Mucosa of stomach (tissue), 1 donor: ENCODE results near the gene C17orf100.

Source experiments
- H3K27me3 ChIP-seq: one replicate; pipeline ENCODE4 v1.7.0; 2013; ENCODE audit warnings: mild to moderate bottlenecking, low read length; ENCODE audit not compliant: control insufficient read depth, insufficient read depth
- H3K36me3 ChIP-seq: one replicate; pipeline ENCODE4 v1.7.0; 2013; ENCODE audit warnings: low read length; ENCODE audit not compliant: control insufficient read depth, insufficient read depth
- H3K4me1 ChIP-seq: one replicate; pipeline ENCODE4 v1.7.0; 2013; ENCODE audit warnings: mild to moderate bottlenecking, low read length; ENCODE audit not compliant: control insufficient read depth, insufficient read depth
- H3K4me3 ChIP-seq: one replicate; pipeline ENCODE4 v1.7.0; 2013; ENCODE audit warnings: low read length
- H3K9ac ChIP-seq: one replicate; pipeline ENCODE4 v1.7.0; 2013; ENCODE audit warnings: mild to moderate bottlenecking, low read length, moderate library complexity
- H3K9me3 ChIP-seq: one replicate; pipeline ENCODE4 v1.7.0; 2013; ENCODE audit warnings: mild to moderate bottlenecking, low read length, moderate library complexity; ENCODE audit not compliant: control insufficient read depth
- donor health status: Pancreatic carcinoma.

Gene C17orf100

GRCh38 chr17:6651354-6651918 is at the start of gene C17orf100, which contains the start of gene MED31:
TSS of gene C17orf100 (plus strand) at chr17:6651762. CDS start at chr17:6651914, 152 bp downstream.
TSS of gene MED31 (minus strand) at chr17:6651605. CDS start at chr17:6651528, 77 bp downstream.
- Histone ChIP-seq H3K4me1 (peaks cover 40% of the 10 kb centered on the region), H3K27me3 (peaks cover 18% of the 10 kb centered on the region), H3K9ac (peak within 1 kb of the TSS; percentile 87), H3K4me3 (peak within 1 kb of the TSS; percentile 96), H3K36me3 (no peaks in the 10 kb centered on the region), H3K9me3 (no peaks in the 10 kb centered on the region)

- Histone ChIP-seq H3K9me3 (no peaks in the 10 kb centered on the region), H3K4me3 (no peak overlapping the region), H3K27me3 (no peaks in the 10 kb centered on the region), H3K4me1 (peaks cover 23% of the 10 kb centered on the region), H3K36me3 (no peaks in the 10 kb centered on the region), H3K9ac (no peak overlapping the region)
Measured at GRCh38 chr17:6602141-6602540, 49.4 kb upstream of the C17orf100 start.

DNA sequence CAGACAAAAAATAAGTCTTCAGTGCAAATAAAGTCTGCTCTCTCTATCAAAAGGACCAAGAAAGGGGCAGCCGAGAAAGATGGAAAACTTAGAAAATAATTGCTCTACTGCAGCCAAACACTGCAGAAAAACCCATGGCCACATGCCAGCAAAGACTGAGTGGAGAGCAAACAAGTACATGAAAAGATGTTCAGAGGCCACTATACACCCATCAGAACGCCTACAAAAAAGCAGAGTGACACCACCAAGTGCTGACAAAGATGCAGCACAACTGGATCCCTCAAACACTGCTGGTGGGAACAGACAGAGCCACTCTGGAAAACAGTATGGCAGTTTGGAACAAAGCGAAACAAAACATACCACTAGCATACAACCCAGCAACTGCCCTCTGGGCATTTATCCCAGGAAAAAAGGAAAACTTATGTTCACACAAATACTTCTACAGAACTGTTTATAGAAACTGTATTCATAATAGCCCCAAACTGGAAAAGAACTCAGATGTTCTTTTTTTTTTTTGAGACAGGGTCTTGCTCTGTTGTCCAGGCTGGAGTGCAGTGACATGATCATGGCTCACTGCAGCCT is 47.7 kb upstream of the C17orf100 start:
- Histone ChIP-seq H3K27me3 (no peaks in the 10 kb centered on the region), H3K4me3 (no peak overlapping the region), H3K36me3 (peaks cover 6% of the 10 kb centered on the region), H3K9ac (no peak overlapping the region), H3K9me3 (no peaks in the 10 kb centered on the region), H3K4me1 (peaks cover 11% of the 10 kb centered on the region)

- peaks cover under 1% of the 10 kb centered on the region for H3K4me1 ChIP-seq
- no peaks in the 10 kb centered on the region for H3K27me3 ChIP-seq
- peaks cover 6% of the 10 kb centered on the region for H3K36me3 ChIP-seq
- H3K4me3 ChIP-seq: no peak overlapping the region
- no peaks in the 10 kb centered on the region for H3K9me3 ChIP-seq
- no peak overlapping the region for H3K9ac ChIP-seq
Measured at GRCh38 chr17:6605142-6605541, 46.4 kb upstream of the C17orf100 start.

GRCh38 chr17:6608321-6608720 is 43.2 kb upstream of the C17orf100 start:
- Histone ChIP-seq H3K4me3 (no peak overlapping the region), H3K9ac (no peak overlapping the region), H3K9me3 (no peaks in the 10 kb centered on the region), H3K4me1 (no peaks in the 10 kb centered on the region), H3K36me3 (peaks cover 6% of the 10 kb centered on the region), H3K27me3 (no peaks in the 10 kb centered on the region)

DNA sequence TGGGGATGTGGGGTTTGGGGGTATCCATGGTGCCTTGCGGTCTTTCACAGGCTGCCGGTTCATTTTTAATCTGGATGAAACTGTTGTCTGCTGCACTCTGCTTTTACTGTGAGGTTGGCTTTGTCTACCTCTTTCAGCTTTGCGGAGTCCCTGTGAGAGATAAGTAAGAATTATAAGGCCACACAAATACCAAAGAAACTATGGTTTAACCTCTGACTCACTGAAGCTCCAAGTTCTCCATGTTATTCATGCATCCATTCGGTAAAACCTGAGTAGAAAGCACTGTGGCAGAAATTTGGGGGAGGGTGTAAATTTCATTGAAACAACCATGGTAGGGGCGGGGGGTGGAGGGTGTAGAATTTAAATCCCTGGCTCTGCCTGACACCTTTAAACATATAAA is 41.6 kb upstream of the C17orf100 start:
- H3K36me3 ChIP-seq: peaks cover 6% of the 10 kb centered on the region
- H3K9ac ChIP-seq: no peak overlapping the region
- H3K4me3 ChIP-seq: no peak overlapping the region
- H3K27me3 ChIP-seq: no peaks in the 10 kb centered on the region
- no peaks in the 10 kb centered on the region for H3K9me3 ChIP-seq
- H3K4me1 ChIP-seq: no peaks in the 10 kb centered on the region

DNA sequence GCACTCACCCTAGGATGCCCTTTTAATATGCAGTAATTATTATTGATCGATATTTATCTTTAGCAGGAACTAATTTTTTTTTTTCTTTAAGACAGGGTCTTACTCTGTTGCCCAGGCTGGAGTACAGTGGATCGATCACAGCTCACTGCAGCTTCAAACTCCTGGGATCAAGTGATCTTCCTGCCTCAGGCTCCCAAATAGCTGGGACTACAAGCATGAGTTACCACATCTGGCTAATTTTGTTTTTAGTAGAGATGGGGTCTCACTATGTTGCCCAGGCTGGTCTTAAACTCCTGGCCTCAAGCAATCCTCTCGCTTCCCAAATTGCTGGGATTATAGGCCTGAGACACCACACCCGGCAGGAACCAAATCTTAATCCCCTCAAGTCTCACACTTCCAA is 40.3 kb upstream of the C17orf100 start:
- H3K9ac ChIP-seq: no peak overlapping the region
- no peaks in the 10 kb centered on the region for H3K4me1 ChIP-seq
- H3K9me3 ChIP-seq: no peaks in the 10 kb centered on the region
- peaks cover 6% of the 10 kb centered on the region for H3K36me3 ChIP-seq
- H3K4me3 ChIP-seq: no peak overlapping the region
- no peaks in the 10 kb centered on the region for H3K27me3 ChIP-seq

DNA sequence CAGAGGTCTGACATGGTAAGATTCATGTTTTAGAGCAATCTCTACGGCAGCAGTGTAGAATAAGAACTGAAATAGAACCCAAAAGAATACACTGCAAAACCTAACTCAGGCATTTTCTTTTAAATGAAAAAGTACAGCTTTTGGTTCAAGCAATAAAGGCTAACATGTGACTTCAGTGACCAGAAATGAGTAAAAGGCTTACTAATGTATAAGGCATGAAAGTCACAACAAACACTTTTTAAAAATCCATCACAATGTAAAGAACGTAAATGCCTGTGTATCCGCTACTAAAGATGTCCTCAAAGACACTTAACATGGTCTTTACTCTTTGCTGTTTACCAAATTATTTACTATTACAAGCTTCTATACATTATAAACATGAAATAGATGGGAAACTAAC is 27.6 kb upstream of the C17orf100 start:
- Histone ChIP-seq H3K27me3 (no peaks in the 10 kb centered on the region), H3K9ac (no peak overlapping the region), H3K4me1 (no peaks in the 10 kb centered on the region), H3K4me3 (no peak overlapping the region), H3K36me3 (peaks cover 5% of the 10 kb centered on the region), H3K9me3 (no peaks in the 10 kb centered on the region)

DNA sequence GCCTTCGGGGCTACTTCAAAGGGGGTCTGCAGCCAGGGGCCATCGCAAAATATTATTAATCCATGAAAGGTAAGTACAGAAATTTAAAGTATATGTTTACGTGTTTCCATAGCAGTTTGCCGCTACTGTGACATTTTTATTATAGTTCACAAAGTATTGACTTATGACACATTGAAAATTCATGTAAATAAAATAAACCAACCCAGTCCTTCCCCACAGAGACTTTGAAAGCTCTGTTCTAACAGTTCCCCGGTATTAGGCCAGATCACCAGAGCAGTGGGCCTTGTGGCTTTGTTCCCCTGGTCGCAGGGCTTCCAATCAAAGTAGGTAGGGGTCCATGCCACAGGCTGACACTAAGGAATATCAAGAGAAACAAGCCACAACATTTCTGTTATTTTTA is 24.9 kb upstream of the C17orf100 start:
- H3K4me3 ChIP-seq: no peak overlapping the region
- no peaks in the 10 kb centered on the region for H3K27me3 ChIP-seq
- no peaks in the 10 kb centered on the region for H3K4me1 ChIP-seq
- H3K36me3 ChIP-seq: peaks cover 5% of the 10 kb centered on the region
- no peaks in the 10 kb centered on the region for H3K9me3 ChIP-seq
- no peak overlapping the region for H3K9ac ChIP-seq

GRCh38 chr17:6627019-6627418 is 24.5 kb upstream of the C17orf100 start:
- no peak overlapping the region for H3K9ac ChIP-seq
- H3K9me3 ChIP-seq: no peaks in the 10 kb centered on the region
- H3K4me1 ChIP-seq: no peaks in the 10 kb centered on the region
- H3K4me3 ChIP-seq: no peak overlapping the region
- H3K36me3 ChIP-seq: peaks cover 5% of the 10 kb centered on the region
- no peaks in the 10 kb centered on the region for H3K27me3 ChIP-seq

- Histone ChIP-seq H3K9me3 (no peaks in the 10 kb centered on the region), H3K27me3 (no peaks in the 10 kb centered on the region), H3K9ac (no peak overlapping the region), H3K4me1 (no peaks in the 10 kb centered on the region), H3K36me3 (peaks cover 5% of the 10 kb centered on the region), H3K4me3 (no peak overlapping the region)
Measured at GRCh38 chr17:6630390-6630789, 21.2 kb upstream of the C17orf100 start.

DNA sequence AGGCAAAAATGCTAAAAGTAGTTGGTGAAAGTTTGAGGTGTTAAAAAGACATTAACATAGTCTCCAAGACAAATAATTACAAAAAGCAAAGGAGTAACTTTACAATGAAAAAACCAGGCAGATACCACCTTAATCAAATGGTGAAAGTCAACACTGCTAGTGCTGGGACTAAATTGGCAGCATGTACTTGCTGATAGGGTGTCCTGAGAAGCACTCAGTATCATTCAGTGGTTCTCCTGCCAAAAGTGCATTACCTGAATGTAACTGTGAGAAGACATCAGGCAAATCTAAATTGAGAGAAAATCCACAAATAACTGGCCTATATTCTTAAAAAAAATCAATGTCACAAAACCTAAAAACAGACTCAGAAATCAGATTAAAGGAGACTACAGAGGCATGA is 19.0 kb upstream of the C17orf100 start:
- Histone ChIP-seq H3K9ac (no peak overlapping the region), H3K4me3 (no peak overlapping the region), H3K4me1 (no peaks in the 10 kb centered on the region), H3K36me3 (peaks cover 5% of the 10 kb centered on the region), H3K27me3 (no peaks in the 10 kb centered on the region), H3K9me3 (no peaks in the 10 kb centered on the region)
